Bronchial epithelial cell (primary cell): ENCODE measurements around the gene PRKG1. TPM values are rescaled to one million over a fixed set of nuclear protein-coding genes. Genes with fewer than 3 reads are reported as not detected.

Experiments used
- DNase-seq: peaks from one replicate; pipeline ENCODE4 v3.0.0-alpha.2; 2010; ENCODE audit warnings: low read depth
- FAIRE-seq: peaks from 2 replicates; lab custom pipeline; 2011; peaks lifted over from hg19 to GRCh38; lab: Jason Lieb, UNC
- H3K27me3 ChIP-seq: 2 replicates; pipeline ENCODE4 v1.5.1; 2011; ENCODE audit warnings: low read length; ENCODE audit not compliant: control insufficient read depth, insufficient read depth
- H3K36me3 ChIP-seq: 2 replicates; pipeline ENCODE4 v1.5.1; 2011; ENCODE audit warnings: low read length; ENCODE audit not compliant: control insufficient read depth, insufficient read depth
- H3K4me3 ChIP-seq: 2 replicates; pipeline ENCODE4 v1.5.1; 2011; ENCODE audit warnings: mild to moderate bottlenecking, low read depth, low read length, control low read depth
- CTCF ChIP-seq: IDR thresholded peaks from 2 replicates; pipeline ENCODE4 v1.5.1; 2011; ENCODE audit warnings: mild to moderate bottlenecking, moderate library complexity, low read length, control low read depth, inconsistent platforms; ENCODE audit not compliant: insufficient read depth, severe bottlenecking
- total RNA-seq: library from RNA; depleted of rRNA; stranded (reverse); fragments of >200 nt; gene quantifications from 2 replicates; pipeline ENCODE4 v1.2.1, GENCODE V29; 2014

Gene PRKG1
- total RNA-seq, 1 donor from 2014 or later = 0.26 TPM

GRCh38 chr10:51667678-51668335, 593.5 kb downstream of the PRKG1 start:
- TF ChIP-seq CTCF = no peak
- H3K4me3 ChIP-seq = no peak overlapping the region
- FAIRE-seq (no peak), DNase-seq (peak; percentile 29)
- no peaks in the 10 kb centered on the region for H3K27me3 ChIP-seq
- H3K36me3 ChIP-seq = no peaks in the 10 kb centered on the region

GRCh38 chr10:51668336-51668689, 594.0 kb downstream of the PRKG1 start:
- no peaks in the 10 kb centered on the region for H3K36me3 ChIP-seq
- TF ChIP-seq CTCF = no peak
- H3K4me3 ChIP-seq = no peak overlapping the region
- FAIRE-seq = no peak
- DNase-seq = no peak
- no peaks in the 10 kb centered on the region for H3K27me3 ChIP-seq

GRCh38 chr10:51669041-51669440, 594.8 kb downstream of the PRKG1 start:
- H3K27me3 ChIP-seq = no peaks in the 10 kb centered on the region
- FAIRE-seq = no peak
- H3K36me3 ChIP-seq = no peaks in the 10 kb centered on the region
- no peak for TF ChIP-seq CTCF
- no peak overlapping the region for H3K4me3 ChIP-seq
- DNase-seq = no peak

- DNase-seq (no peak), FAIRE-seq (no peak)
- TF ChIP-seq CTCF = no peak
- Histone ChIP-seq H3K36me3 (no peaks in the 10 kb centered on the region), H3K4me3 (no peak overlapping the region), H3K27me3 (no peaks in the 10 kb centered on the region)
These were observed 597.8 kb downstream of the PRKG1 start for GRCh38 chr10:51672039-51672535.

- no peak for FAIRE-seq
- TF ChIP-seq CTCF = no peak
- DNase-seq = no peak
- Histone ChIP-seq H3K27me3 (no peaks in the 10 kb centered on the region), H3K36me3 (no peaks in the 10 kb centered on the region), H3K4me3 (no peak overlapping the region)
These were observed 600.8 kb downstream of the PRKG1 start for GRCh38 chr10:51675088-51675487.

- no peak for DNase-seq
- TF ChIP-seq CTCF = no peak
- Histone ChIP-seq H3K36me3 (no peaks in the 10 kb centered on the region), H3K27me3 (no peaks in the 10 kb centered on the region), H3K4me3 (no peak overlapping the region)
- no peak for FAIRE-seq
These were observed 605.6 kb downstream of the PRKG1 start for GRCh38 chr10:51679841-51680240.
